Activated CD8-positive, alpha-beta T cell treated with anti-CD3 and anti-CD28 coated beads for 36 hours (primary cell): Measurements from ENCODE around the gene AKAP11. TPM values are rescaled to one million over a fixed set of nuclear protein-coding genes. Genes with fewer than 3 reads are reported as not detected.

ENCODE experiments used
- ATAC-seq: fragments of 200-7000 bp; cut with Tn5 transposase; one replicate; pipeline ENCODE4 v1.10.0; 2021; ENCODE audit warnings: mild to moderate bottlenecking, moderate library complexity
- CTCF ChIA-PET: fragments of 350-600 bp; sonication (Branson Sonifier 250); formaldehyde crosslinking; loops from one replicate; lab custom pipeline; 2021; ENCODE audit warnings: antibody characterized with exemption; lab: Charles Lee
- POLR2A ChIA-PET: fragments of 350-600 bp; sonication (Branson Sonifier 250); formaldehyde crosslinking; loops from one replicate; lab custom pipeline; 2021; ENCODE audit warnings: antibody characterized with exemption; lab: Charles Lee
- DNase-seq: peaks from one replicate; pipeline ENCODE4 v3.0.0-alpha.2; 2020
- H3K27ac Mint-ChIP-seq: one replicate; pipeline ENCODE4 v1.8.0; 2021; ENCODE audit warnings: mild to moderate bottlenecking, mixed read lengths
- H3K27me3 Mint-ChIP-seq: one replicate; pipeline ENCODE4 v1.8.0; 2021; ENCODE audit warnings: mixed read lengths
- H3K36me3 Mint-ChIP-seq: one replicate; pipeline ENCODE4 v1.8.0; 2021; ENCODE audit warnings: low read depth, mixed read lengths
- H3K4me1 Mint-ChIP-seq: one replicate; pipeline ENCODE4 v1.8.0; 2021; ENCODE audit warnings: low read depth, mixed read lengths
- H3K4me3 Mint-ChIP-seq: one replicate; pipeline ENCODE4 v1.8.0; 2021; ENCODE audit warnings: mild to moderate bottlenecking, moderate library complexity, mixed read lengths
- H3K9me3 Mint-ChIP-seq: one replicate; pipeline ENCODE4 v1.8.0; 2021; ENCODE audit warnings: mixed read lengths
- CTCF ChIP-seq: fragments of 200-600 bp; IDR thresholded peaks from one replicate; pipeline ENCODE4 v1.8.0; 2022; ENCODE audit warnings: antibody characterized with exemption, mild to moderate bottlenecking
- intact Hi-C: fragments of 100-400 bp; cut with micrococcal nuclease; formaldehyde crosslinking; loops from one replicate; pipeline ENCODE4 v1.10.0; 2022
- total RNA-seq, 2 experiments: library from RNA; stranded (reverse); gene quantifications; one replicate each; pipeline ENCODE4 v1.2.3, GENCODE V29; 2021

The AKAP11 gene
- total RNA-seq, 2 experiments from 2014 or later: 37.0 to 37.5 TPM

GRCh38 chr13:42320375-42320787 lies 48.4 kb downstream of the AKAP11 start:
- ChIA-PET CTCF (no interaction called here), POLR2A (no interaction called here)
- H3K9me3 Mint-ChIP-seq: no peaks in the 10 kb centered on the region
- H3K4me3 Mint-ChIP-seq: no peak overlapping the region
- peaks cover 35% of the 10 kb centered on the region for H3K36me3 Mint-ChIP-seq
- ATAC-seq (no peak), DNase-seq (no peak)
- intact Hi-C loops: no loop called here
- H3K27me3 Mint-ChIP-seq: no peaks in the 10 kb centered on the region
- H3K4me1 Mint-ChIP-seq: peaks cover 27% of the 10 kb centered on the region
- peak overlapping the region; percentile 47 for H3K27ac Mint-ChIP-seq
- TF ChIP-seq CTCF: no peak

- Mint-ChIP-seq H3K27ac (no peak overlapping the region), H3K9me3 (no peaks in the 10 kb centered on the region), H3K4me3 (no peak overlapping the region), H3K4me1 (peaks cover 37% of the 10 kb centered on the region), H3K27me3 (no peaks in the 10 kb centered on the region), H3K36me3 (peaks cover 30% of the 10 kb centered on the region)
- no peak for DNase-seq
- ChIA-PET CTCF (interaction anchor here (1.4 kb wide), 1 partner anchor 11 kb away, joined by 3 read pairs; no protein-coding TSS in a partner anchor), POLR2A (no interaction called here)
- no peak for TF ChIP-seq CTCF
- intact Hi-C loops: no loop called here
- ATAC-seq: no peak
Measured at GRCh38 chr13:42322806-42323205, 50.9 kb downstream of the AKAP11 start.

GRCh38 chr13:42324704-42325103 lies 52.8 kb downstream of the AKAP11 start:
- no peaks in the 10 kb centered on the region for H3K27me3 Mint-ChIP-seq
- CTCF ChIA-PET: interaction anchor here (0.6 kb wide), 1 partner anchor 80 kb away, joined by 3 read pairs; no protein-coding TSS in a partner anchor

GRCh38 chr13:42327725-42328124 lies 55.8 kb downstream of the AKAP11 start:
- H3K4me1 Mint-ChIP-seq: peaks cover 47% of the 10 kb centered on the region
- H3K9me3 Mint-ChIP-seq: no peaks in the 10 kb centered on the region
- H3K27ac Mint-ChIP-seq: peak overlapping the region; percentile 66
- no peaks in the 10 kb centered on the region for H3K27me3 Mint-ChIP-seq
- TF ChIP-seq CTCF: no peak
- POLR2A ChIA-PET: interaction anchor here (0.8 to 1.8 kb wide), 8 partner anchors 9 to 69 kb away, joined by 3 to 6 read pairs (median 3); partner anchors contain the start of gene AKAP11
- ATAC-seq: no peak
- H3K36me3 Mint-ChIP-seq: peaks cover 14% of the 10 kb centered on the region
- CTCF ChIA-PET: interaction anchor here (1.0 to 2.1 kb wide), 4 partner anchors 10 to 151 kb away, joined by 3 to 7 read pairs (median 5); no protein-coding TSS in a partner anchor
- intact Hi-C loops: loop anchor here (5.0 kb wide), 1 partner anchor 50 kb away; no protein-coding TSS in a partner anchor
- H3K4me3 Mint-ChIP-seq: no peak overlapping the region
- DNase-seq: no peak

More at GRCh38 chr13:42324704-42325103, 52.8 kb downstream of the AKAP11 start:
- no peak for TF ChIP-seq CTCF
- no peak overlapping the region for H3K27ac Mint-ChIP-seq
- no peak overlapping the region for H3K4me3 Mint-ChIP-seq
- POLR2A ChIA-PET: interaction anchor here (0.8 to 1.3 kb wide), 2 partner anchors 23 to 53 kb away, joined by 3 read pairs; no protein-coding TSS in a partner anchor
- ATAC-seq: no peak
- intact Hi-C loops: loop anchor here (5.0 kb wide), 1 partner anchor 47 kb away; no protein-coding TSS in a partner anchor
- H3K4me1 Mint-ChIP-seq: peaks cover 40% of the 10 kb centered on the region
- DNase-seq: no peak
- no peaks in the 10 kb centered on the region for H3K9me3 Mint-ChIP-seq
- H3K36me3 Mint-ChIP-seq: peaks cover 18% of the 10 kb centered on the region

GRCh38 chr13:42328672-42329071 lies 56.7 kb downstream of the AKAP11 start:
- ATAC-seq (peak; percentile 86), DNase-seq (peak; percentile 74)
- intact Hi-C loops: loop anchor here (5.0 kb wide), 1 partner anchor 51 kb away; no protein-coding TSS in a partner anchor
- H3K4me1 Mint-ChIP-seq: peaks cover 50% of the 10 kb centered on the region
- H3K4me3 Mint-ChIP-seq: peak overlapping the region; percentile 22
- H3K9me3 Mint-ChIP-seq: no peaks in the 10 kb centered on the region
- peaks cover 13% of the 10 kb centered on the region for H3K36me3 Mint-ChIP-seq
- H3K27me3 Mint-ChIP-seq: no peaks in the 10 kb centered on the region
- ChIA-PET POLR2A (interaction anchor here (0.6 to 1.5 kb wide), 5 partner anchors 11 to 233 kb away, joined by 3 to 4 read pairs (median 3); no protein-coding TSS in a partner anchor), CTCF (interaction anchor here (1.0 to 2.1 kb wide), 3 partner anchors 15 to 150 kb away, joined by 5 to 7 read pairs (median 6); no protein-coding TSS in a partner anchor)
- H3K27ac Mint-ChIP-seq: peak overlapping the region; percentile 93
- TF ChIP-seq CTCF: no peak
